ENCODE results near the gene KCNK1. TPM values are rescaled to one million over a fixed set of nuclear protein-coding genes. Genes with fewer than 3 reads are reported as not detected.

KCNK1 gene
- total and polyA plus RNA-seq, 4 donors: 10.5 to 13.2 (median 12.0) TPM

DNA sequence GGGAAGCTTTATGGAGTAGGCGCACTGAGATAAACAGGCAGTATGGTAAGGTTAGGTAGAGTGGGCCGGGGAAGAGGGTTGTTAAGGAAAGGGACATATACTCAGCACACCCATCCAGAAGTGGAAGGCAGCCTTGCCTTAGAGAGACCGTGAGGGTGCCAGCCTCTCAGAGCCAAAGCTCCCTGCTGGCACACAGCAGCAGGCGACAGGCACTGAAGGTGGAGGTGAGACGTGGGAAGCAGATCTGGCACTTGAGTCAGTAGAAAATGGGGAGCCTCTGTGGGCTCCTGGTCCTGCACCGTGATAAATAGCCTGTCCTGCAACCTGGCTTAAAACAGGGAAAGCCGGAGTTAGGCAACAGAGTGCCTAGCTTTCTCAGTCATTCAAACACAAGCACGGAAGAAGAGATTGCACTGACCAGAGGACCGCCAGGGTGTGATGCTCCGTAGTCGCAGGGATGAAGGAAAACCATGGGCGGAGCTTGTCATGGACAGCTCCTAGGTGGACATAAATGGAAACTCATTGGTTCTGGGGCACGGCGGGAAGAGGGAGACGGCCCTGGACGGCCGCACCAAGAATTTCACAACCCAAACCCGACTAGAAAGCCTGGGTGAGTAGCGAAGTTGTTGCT is 15.5 kb downstream of the KCNK1 start:
- no peak overlapping the region for H3K4me3 ChIP-seq (ENCODE audit: low read depth, low read length)
- H3K27ac ChIP-seq (ENCODE audit: low read depth, low read length): no peak overlapping the region
- no peaks in the 10 kb centered on the region for H3K4me1 ChIP-seq (ENCODE audit: control insufficient read depth, insufficient read depth, low read length)
- DNase-seq (ENCODE audit: low read depth in 4 of 6, low spot score in 6 of 6): no peak
- 94% methylated on average over 14 of the region's 19 CpGs for WGBS (ENCODE audit: insufficient coverage)
- no peaks in the 10 kb centered on the region for H3K36me3 ChIP-seq (ENCODE audit: control insufficient read depth, insufficient read depth, low read length)
- H3K27me3 ChIP-seq (ENCODE audit: control insufficient read depth, insufficient read depth, low read length): no peaks in the 10 kb centered on the region
- H3K9me3 ChIP-seq (ENCODE audit: control insufficient read depth, insufficient read depth, low read length): no peaks in the 10 kb centered on the region

DNA sequence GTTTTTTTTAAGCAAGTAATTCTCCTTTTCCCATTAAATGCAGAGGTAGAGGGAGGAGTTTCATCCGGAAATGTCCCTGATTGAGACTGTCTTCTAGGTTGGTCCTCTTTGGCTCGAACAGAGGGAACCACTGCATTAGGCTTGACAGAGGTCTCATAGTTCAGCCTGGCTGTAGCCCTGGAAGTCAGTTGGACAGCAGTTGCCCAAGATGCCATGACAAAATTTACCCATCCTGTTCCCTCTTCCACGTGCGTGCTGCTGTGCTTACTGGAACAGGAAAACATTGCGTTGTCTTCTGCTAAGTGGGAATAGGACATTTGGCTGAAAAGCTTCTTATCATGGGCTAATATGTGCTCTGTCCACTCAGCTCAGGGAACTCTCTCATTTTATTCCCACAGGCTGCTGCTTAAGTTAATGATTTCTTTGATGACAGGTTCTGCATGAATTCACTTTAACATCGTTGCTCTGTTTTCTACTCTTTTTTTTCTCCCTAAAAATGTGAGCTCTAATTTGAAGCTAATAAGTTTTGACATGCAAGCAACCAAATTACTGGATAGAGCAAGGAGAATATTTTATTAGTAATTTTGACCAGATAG is 18.0 kb downstream of the KCNK1 start:
- H3K4me1 ChIP-seq (ENCODE audit: control insufficient read depth, insufficient read depth, low read length): no peaks in the 10 kb centered on the region
- 81% methylated on average over 4 of the region's 6 CpGs for WGBS (ENCODE audit: insufficient coverage)
- H3K9me3 ChIP-seq (ENCODE audit: control insufficient read depth, insufficient read depth, low read length): no peaks in the 10 kb centered on the region
- no peaks in the 10 kb centered on the region for H3K27me3 ChIP-seq (ENCODE audit: control insufficient read depth, insufficient read depth, low read length)
- peak in 1 of 6 donors; percentile 44 for DNase-seq (ENCODE audit: low read depth in 4 of 6, low spot score in 6 of 6)
- no peak overlapping the region for H3K27ac ChIP-seq (ENCODE audit: low read depth, low read length)
- H3K36me3 ChIP-seq (ENCODE audit: control insufficient read depth, insufficient read depth, low read length): no peaks in the 10 kb centered on the region
- H3K4me3 ChIP-seq (ENCODE audit: low read depth, low read length): no peak overlapping the region

DNA sequence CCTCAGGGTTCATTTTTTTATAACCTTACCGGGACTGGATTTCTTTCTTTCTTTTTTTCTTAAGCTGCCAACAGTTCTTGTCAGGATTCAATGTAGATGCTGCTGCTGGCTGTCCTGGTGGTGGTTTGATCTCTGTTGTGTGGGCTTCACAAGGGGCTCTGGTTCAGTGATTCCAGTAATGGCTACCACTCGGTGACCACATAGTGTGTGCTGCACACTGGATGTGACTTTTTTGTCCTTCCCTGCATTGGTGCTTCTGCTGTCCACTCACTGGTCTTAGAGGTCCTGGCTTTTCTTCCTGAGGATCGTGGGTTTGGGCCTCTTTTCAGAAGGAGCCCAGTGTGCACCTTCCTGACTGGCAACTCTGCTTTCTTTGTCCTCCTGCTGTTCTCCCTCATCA is 18.5 kb downstream of the KCNK1 start:
- WGBS (ENCODE audit: insufficient coverage): 83% methylated on average over 2 of the region's 3 CpGs
- Histone ChIP-seq H3K27me3 (ENCODE audit: control insufficient read depth, insufficient read depth, low read length) (no peaks in the 10 kb centered on the region), H3K27ac (ENCODE audit: low read depth, low read length) (no peak overlapping the region), H3K4me1 (ENCODE audit: control insufficient read depth, insufficient read depth, low read length) (no peaks in the 10 kb centered on the region), H3K36me3 (ENCODE audit: control insufficient read depth, insufficient read depth, low read length) (no peaks in the 10 kb centered on the region), H3K9me3 (ENCODE audit: control insufficient read depth, insufficient read depth, low read length) (no peaks in the 10 kb centered on the region), H3K4me3 (ENCODE audit: low read depth, low read length) (no peak overlapping the region)
- DNase-seq (ENCODE audit: low read depth in 4 of 6, low spot score in 6 of 6): no peak

DNA sequence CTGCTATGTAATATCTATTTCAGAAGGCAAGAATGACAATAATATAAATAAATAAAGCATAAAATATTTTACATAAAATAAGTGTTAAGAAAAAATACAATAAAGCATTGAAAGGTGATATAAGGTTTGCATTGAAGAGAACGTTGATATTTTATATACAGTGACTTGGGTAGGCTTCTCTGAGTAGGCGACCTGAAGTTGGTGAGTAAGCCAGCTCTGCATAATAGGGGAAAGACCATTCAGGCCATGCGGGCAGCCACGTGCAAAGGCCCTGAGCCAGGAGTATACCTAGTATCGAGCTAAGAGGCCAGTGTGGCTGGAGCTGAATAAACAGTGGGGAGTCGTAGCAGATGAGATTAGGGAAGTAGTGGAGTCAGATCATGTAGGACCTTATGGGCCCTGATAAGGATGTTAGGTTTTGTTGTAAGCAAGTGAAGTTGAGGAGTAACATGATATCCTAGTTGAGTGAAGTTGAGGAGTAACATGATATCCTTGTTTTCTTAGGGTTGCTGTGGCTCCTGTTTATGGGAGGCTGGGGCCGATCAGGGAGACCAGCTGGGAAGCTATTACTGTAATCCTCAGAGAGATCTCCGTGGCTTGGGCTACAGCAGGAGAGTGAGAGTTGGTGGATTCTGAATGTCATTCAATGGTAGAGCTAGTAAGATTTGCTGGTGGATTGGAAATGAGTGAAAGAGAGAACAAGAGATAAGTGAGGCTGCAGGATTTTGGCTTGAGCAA is 22.0 kb downstream of the KCNK1 start:
- H3K27ac ChIP-seq (ENCODE audit: low read depth, low read length): no peak overlapping the region
- no peaks in the 10 kb centered on the region for H3K4me1 ChIP-seq (ENCODE audit: control insufficient read depth, insufficient read depth, low read length)
- no peaks in the 10 kb centered on the region for H3K9me3 ChIP-seq (ENCODE audit: control insufficient read depth, insufficient read depth, low read length)
- no peaks in the 10 kb centered on the region for H3K36me3 ChIP-seq (ENCODE audit: control insufficient read depth, insufficient read depth, low read length)
- no peaks in the 10 kb centered on the region for H3K27me3 ChIP-seq (ENCODE audit: control insufficient read depth, insufficient read depth, low read length)
- no peak for DNase-seq (ENCODE audit: low read depth in 4 of 6, low spot score in 6 of 6)
- 69% methylated on average over 8 of the region's 8 CpGs for WGBS (ENCODE audit: insufficient coverage)
- H3K4me3 ChIP-seq (ENCODE audit: low read depth, low read length): no peak overlapping the region

- 91% methylated on average over 2 of the region's 2 CpGs for WGBS (ENCODE audit: insufficient coverage)
- H3K9me3 ChIP-seq (ENCODE audit: control insufficient read depth, insufficient read depth, low read length): no peaks in the 10 kb centered on the region
- no peak overlapping the region for H3K4me3 ChIP-seq (ENCODE audit: low read depth, low read length)
- H3K27ac ChIP-seq (ENCODE audit: low read depth, low read length): no peak overlapping the region
- DNase-seq (ENCODE audit: low read depth in 4 of 6, low spot score in 6 of 6): no peak
- H3K36me3 ChIP-seq (ENCODE audit: control insufficient read depth, insufficient read depth, low read length): no peaks in the 10 kb centered on the region
- H3K27me3 ChIP-seq (ENCODE audit: control insufficient read depth, insufficient read depth, low read length): no peaks in the 10 kb centered on the region
- no peaks in the 10 kb centered on the region for H3K4me1 ChIP-seq (ENCODE audit: control insufficient read depth, insufficient read depth, low read length)
These were observed 22.6 kb downstream of the KCNK1 start for GRCh38 chr1:233636503-233636877.

DNA sequence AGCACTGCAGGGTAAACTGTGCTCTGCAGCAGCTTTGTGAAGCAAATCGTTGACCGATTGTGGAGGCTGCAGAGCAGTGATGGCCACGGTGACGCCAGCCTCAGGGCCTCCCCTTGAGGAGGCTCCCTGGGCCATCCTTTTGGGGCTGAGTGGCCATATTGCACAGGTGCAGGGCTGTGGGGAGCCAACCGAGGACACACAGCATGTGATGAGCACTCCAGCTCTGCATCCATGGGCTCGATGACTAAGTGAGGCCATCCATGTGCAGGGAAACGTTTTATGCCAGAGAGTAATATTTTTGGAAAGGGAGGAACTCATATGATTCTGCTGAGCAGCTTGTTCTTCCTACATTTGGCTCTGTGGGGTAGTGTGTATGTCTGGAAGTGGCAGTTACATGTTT is 24.6 kb downstream of the KCNK1 start:
- no peak for DNase-seq (ENCODE audit: low read depth in 4 of 6, low spot score in 6 of 6)
- H3K9me3 ChIP-seq (ENCODE audit: control insufficient read depth, insufficient read depth, low read length): no peaks in the 10 kb centered on the region
- H3K4me1 ChIP-seq (ENCODE audit: control insufficient read depth, insufficient read depth, low read length): no peaks in the 10 kb centered on the region
- no peak overlapping the region for H3K27ac ChIP-seq (ENCODE audit: low read depth, low read length)
- 94% methylated on average over 7 of the region's 7 CpGs for WGBS (ENCODE audit: insufficient coverage)
- H3K27me3 ChIP-seq (ENCODE audit: control insufficient read depth, insufficient read depth, low read length): no peaks in the 10 kb centered on the region
- H3K4me3 ChIP-seq (ENCODE audit: low read depth, low read length): no peak overlapping the region
- H3K36me3 ChIP-seq (ENCODE audit: control insufficient read depth, insufficient read depth, low read length): no peaks in the 10 kb centered on the region

DNA sequence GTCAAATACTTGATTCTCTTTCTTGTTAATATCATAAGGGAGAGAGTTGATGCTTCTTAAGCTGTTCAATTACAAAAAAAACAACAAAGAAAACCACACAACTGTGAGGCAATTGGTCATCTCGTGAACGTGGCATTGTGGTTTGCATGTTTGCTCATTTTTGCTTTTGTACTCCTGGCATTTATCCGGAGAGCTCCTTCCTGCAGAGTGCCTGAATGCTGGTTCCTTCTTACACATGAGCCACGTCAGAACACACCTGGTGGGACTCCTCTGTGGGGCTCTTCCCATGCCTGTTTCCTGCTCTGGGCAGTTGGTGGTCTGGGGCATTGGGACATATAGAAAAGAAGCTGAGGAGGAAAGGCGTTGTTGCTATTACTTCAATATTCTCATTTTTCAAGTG is 25.7 kb downstream of the KCNK1 start:
- no peaks in the 10 kb centered on the region for H3K4me1 ChIP-seq (ENCODE audit: control insufficient read depth, insufficient read depth, low read length)
- H3K9me3 ChIP-seq (ENCODE audit: control insufficient read depth, insufficient read depth, low read length): no peaks in the 10 kb centered on the region
- no peak for DNase-seq (ENCODE audit: low read depth in 4 of 6, low spot score in 6 of 6)
- H3K36me3 ChIP-seq (ENCODE audit: control insufficient read depth, insufficient read depth, low read length): no peaks in the 10 kb centered on the region
- no peak overlapping the region for H3K4me3 ChIP-seq (ENCODE audit: low read depth, low read length)
- no peak overlapping the region for H3K27ac ChIP-seq (ENCODE audit: low read depth, low read length)
- no peaks in the 10 kb centered on the region for H3K27me3 ChIP-seq (ENCODE audit: control insufficient read depth, insufficient read depth, low read length)
- 75% methylated on average over 3 of the region's 5 CpGs for WGBS (ENCODE audit: insufficient coverage)

GRCh38 chr1:233640179-233640578 is 26.3 kb downstream of the KCNK1 start:
- H3K27me3 ChIP-seq (ENCODE audit: control insufficient read depth, insufficient read depth, low read length): no peaks in the 10 kb centered on the region
- no peaks in the 10 kb centered on the region for H3K9me3 ChIP-seq (ENCODE audit: control insufficient read depth, insufficient read depth, low read length)
- no peaks in the 10 kb centered on the region for H3K4me1 ChIP-seq (ENCODE audit: control insufficient read depth, insufficient read depth, low read length)
- no CpG with 5 or more reads among the region's 3 CpGs for WGBS (ENCODE audit: insufficient coverage)
- H3K27ac ChIP-seq (ENCODE audit: low read depth, low read length): no peak overlapping the region
- peak in 1 of 6 donors; percentile 76 for DNase-seq (ENCODE audit: low read depth in 4 of 6, low spot score in 6 of 6)
- no peaks in the 10 kb centered on the region for H3K36me3 ChIP-seq (ENCODE audit: control insufficient read depth, insufficient read depth, low read length)
- no peak overlapping the region for H3K4me3 ChIP-seq (ENCODE audit: low read depth, low read length)

GRCh38 chr1:233641029-233641428 is 27.1 kb downstream of the KCNK1 start:
- Histone ChIP-seq H3K27ac (ENCODE audit: low read depth, low read length) (no peak overlapping the region), H3K9me3 (ENCODE audit: control insufficient read depth, insufficient read depth, low read length) (no peaks in the 10 kb centered on the region), H3K4me1 (ENCODE audit: control insufficient read depth, insufficient read depth, low read length) (no peaks in the 10 kb centered on the region), H3K4me3 (ENCODE audit: low read depth, low read length) (no peak overlapping the region), H3K27me3 (ENCODE audit: control insufficient read depth, insufficient read depth, low read length) (no peaks in the 10 kb centered on the region), H3K36me3 (ENCODE audit: control insufficient read depth, insufficient read depth, low read length) (no peaks in the 10 kb centered on the region)
- DNase-seq (ENCODE audit: low read depth in 4 of 6, low spot score in 6 of 6): no peak
- 100% methylated on average over 1 of the region's 6 CpGs for WGBS (ENCODE audit: insufficient coverage)

DNA sequence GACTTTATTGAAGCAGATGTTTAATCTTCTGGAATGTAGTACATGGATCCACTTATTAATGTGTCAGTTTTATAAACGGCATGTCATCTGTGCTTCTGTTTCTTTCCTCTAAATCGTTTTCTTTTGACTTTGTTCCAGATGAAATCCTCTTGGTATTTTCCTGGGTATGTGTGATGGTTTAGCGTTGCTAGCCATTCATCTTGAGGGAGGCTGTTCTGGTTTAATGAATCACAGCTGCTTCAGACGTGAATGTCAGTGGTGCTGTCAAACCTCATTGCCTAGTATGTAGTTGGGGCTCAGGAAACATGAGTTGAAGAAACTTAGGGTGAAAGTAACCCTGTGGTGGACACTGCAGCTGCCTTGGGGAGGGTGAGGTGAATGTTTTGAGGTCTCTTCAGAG is 33.2 kb downstream of the KCNK1 start:
- Histone ChIP-seq H3K36me3 (ENCODE audit: control insufficient read depth, insufficient read depth, low read length) (no peaks in the 10 kb centered on the region), H3K4me3 (ENCODE audit: low read depth, low read length) (no peak overlapping the region), H3K27ac (ENCODE audit: low read depth, low read length) (no peak overlapping the region), H3K27me3 (ENCODE audit: control insufficient read depth, insufficient read depth, low read length) (no peaks in the 10 kb centered on the region), H3K4me1 (ENCODE audit: control insufficient read depth, insufficient read depth, low read length) (no peaks in the 10 kb centered on the region), H3K9me3 (ENCODE audit: control insufficient read depth, insufficient read depth, low read length) (peaks cover 3% of the 10 kb centered on the region)
- peak in 1 of 6 donors; percentile 48 for DNase-seq (ENCODE audit: low read depth in 4 of 6, low spot score in 6 of 6)
- 54% methylated on average over 2 of the region's 4 CpGs for WGBS (ENCODE audit: insufficient coverage)

Data from spinal cord (tissue), 10 donors.